GM12872 (cell line): ENCODE measurements around the gene GPRIN3.

ENCODE experiments used
- TF ChIP-seq, protein P1 (sequence below): IDR thresholded peaks from 3 replicates; pipeline ENCODE4 v1.5.1; 2011; ENCODE audit warnings: low read depth, mild to moderate bottlenecking, low read length, moderate library complexity; ENCODE audit not compliant: insufficient read depth

Gene GPRIN3

GRCh38 chr4:89312066-89312465, 4.5 kb upstream of the GPRIN3 start:
- TF ChIP-seq, protein P1, sequence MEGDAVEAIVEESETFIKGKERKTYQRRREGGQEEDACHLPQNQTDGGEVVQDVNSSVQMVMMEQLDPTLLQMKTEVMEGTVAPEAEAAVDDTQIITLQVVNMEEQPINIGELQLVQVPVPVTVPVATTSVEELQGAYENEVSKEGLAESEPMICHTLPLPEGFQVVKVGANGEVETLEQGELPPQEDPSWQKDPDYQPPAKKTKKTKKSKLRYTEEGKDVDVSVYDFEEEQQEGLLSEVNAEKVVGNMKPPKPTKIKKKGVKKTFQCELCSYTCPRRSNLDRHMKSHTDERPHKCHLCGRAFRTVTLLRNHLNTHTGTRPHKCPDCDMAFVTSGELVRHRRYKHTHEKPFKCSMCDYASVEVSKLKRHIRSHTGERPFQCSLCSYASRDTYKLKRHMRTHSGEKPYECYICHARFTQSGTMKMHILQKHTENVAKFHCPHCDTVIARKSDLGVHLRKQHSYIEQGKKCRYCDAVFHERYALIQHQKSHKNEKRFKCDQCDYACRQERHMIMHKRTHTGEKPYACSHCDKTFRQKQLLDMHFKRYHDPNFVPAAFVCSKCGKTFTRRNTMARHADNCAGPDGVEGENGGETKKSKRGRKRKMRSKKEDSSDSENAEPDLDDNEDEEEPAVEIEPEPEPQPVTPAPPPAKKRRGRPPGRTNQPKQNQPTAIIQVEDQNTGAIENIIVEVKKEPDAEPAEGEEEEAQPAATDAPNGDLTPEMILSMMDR: no peak

- TF ChIP-seq, protein P1: no peak
Measured at GRCh38 chr4:89311433-89311832, 3.8 kb upstream of the GPRIN3 start.

GRCh38 chr4:89308161-89308500, 531 bp upstream of the GPRIN3 start:
- TF ChIP-seq, protein P1: no peak

- TF ChIP-seq, protein P1: no peak
Measured at GRCh38 chr4:89307178-89307445, 488 bp downstream of the GPRIN3 start.

DNA sequence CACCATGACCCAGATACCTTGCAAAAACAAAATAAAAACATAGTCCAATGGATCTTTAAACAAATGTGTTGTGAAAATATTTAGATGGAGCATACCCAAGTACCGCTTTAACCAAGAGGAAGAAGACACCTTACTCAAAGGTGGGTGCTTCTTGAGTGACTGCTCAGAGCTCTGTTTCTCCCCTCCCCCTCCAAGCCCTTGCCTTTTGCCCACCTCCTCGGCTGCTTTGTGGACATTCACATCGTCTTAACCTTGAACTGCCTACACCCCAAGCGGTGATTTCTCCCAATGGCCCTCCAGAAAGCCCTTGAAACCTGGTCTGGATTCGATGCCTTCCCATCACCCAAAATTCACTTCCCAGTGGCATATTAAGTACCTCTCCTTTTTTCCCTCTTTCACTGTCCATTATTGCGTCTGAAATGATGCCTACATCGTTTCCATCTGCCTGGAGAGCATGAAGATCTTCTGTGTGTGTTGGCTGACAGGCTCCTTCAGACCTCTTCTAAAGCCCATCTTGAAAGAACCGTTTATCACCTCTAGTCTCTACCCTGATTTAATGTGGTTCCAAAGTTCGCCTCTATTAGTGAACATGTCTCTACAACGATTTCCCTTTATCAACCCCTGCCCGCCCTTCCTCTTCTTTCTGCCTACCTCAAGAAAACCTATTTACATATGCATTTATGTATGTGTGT, 968 bp downstream of the GPRIN3 start:
- TF ChIP-seq, protein P1: no peak

DNA sequence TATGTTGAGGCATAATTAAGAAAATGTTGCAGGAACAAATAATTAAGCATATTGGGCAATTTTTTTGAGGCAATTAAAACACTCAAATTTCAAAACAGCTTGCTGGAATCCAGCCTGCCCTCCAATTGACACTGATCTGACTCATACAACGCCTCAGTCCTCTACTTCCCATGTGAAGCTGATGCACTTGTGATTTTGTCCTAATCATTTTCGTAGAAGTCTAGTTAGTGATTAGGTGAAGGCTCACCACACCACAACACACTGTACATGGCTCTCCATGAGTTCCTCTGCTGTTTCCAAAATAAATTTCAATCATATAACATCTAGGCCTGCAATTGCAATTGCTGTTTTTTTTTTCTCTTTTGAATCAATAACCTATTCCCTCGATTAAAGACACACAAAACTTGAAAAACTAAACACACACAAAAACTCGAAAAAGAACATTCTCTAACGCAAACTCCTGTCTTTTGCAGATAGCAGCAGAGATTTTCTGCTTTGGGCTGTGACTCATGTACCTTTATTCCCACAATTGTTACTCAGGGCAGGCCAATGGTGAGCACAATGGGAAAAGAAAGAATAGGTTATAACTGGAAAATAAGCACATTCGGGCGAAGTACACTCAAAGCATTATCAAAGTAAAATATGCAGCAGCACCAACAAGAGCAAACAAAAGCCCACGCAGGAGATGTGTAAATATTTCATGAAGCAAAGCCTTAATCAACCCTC, 1.7 kb downstream of the GPRIN3 start:
- TF ChIP-seq, protein P1: no peak

GRCh38 chr4:89305028-89305427, 2.6 kb downstream of the GPRIN3 start:
- TF ChIP-seq, protein P1: no peak
